Coronary artery (tissue), 2 donors: Measurements from ENCODE around the gene SHLD1.

ENCODE experiments used
- DNase-seq: peaks from one replicate; pipeline ENCODE4 v3.0.0-alpha.2; 2017; ENCODE audit warnings: low spot score
- H3K27ac ChIP-seq, 2 donors: fragments of 200-600 bp; sonication (generic); one replicate each; pipeline ENCODE4 v1.5.1; 2016 to 2019
- H3K4me3 ChIP-seq: fragments of 200-600 bp; sonication (generic); 2 replicates; pipeline ENCODE4 v1.5.1; 2016; ENCODE audit warnings: mild to moderate bottlenecking, moderate library complexity
- TF ChIP-seq, protein P1 (sequence below): fragments of 200-600 bp; sonication (generic); IDR thresholded peaks from one replicate; pipeline ENCODE4 v1.5.1; 2019; ENCODE audit warnings: antibody characterized with exemption

Gene SHLD1

DNA sequence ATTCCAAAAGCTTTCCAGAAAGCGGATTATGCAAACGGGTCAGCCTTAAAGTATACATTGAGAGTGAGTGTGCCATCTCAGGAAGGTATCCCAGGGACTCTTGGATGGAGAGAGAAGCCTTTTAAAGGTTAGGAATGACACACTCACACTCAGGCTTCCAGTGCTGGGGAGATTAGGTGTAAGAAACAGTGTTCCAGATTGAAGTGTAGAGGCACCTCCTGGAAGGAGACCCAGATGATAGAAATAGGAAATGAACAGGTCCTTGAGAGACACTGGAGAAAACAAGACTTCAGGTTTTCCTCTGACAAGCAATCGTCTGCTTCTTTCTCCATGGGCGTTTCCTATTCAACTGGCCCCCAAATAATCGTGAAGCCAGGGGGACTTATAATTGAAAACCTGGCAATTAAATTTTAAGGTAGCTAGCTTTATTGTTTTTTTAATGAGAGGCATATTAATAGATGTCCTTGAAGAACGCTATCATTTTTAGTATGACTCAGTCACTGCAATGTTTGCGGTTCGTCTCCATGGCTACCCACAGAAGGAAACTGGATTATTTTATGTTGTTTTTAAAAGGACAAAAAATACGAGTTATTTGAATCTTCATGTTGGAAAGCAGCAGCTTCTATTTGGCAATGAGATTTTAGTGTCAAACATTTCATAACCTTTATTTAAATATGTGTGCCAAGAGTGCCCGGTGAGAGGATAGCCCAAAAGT is 114.8 kb downstream of the SHLD1 start:
- H3K4me3 ChIP-seq = no peak overlapping the region
- no peak overlapping the region for H3K27ac ChIP-seq
- TF ChIP-seq, protein P1, sequence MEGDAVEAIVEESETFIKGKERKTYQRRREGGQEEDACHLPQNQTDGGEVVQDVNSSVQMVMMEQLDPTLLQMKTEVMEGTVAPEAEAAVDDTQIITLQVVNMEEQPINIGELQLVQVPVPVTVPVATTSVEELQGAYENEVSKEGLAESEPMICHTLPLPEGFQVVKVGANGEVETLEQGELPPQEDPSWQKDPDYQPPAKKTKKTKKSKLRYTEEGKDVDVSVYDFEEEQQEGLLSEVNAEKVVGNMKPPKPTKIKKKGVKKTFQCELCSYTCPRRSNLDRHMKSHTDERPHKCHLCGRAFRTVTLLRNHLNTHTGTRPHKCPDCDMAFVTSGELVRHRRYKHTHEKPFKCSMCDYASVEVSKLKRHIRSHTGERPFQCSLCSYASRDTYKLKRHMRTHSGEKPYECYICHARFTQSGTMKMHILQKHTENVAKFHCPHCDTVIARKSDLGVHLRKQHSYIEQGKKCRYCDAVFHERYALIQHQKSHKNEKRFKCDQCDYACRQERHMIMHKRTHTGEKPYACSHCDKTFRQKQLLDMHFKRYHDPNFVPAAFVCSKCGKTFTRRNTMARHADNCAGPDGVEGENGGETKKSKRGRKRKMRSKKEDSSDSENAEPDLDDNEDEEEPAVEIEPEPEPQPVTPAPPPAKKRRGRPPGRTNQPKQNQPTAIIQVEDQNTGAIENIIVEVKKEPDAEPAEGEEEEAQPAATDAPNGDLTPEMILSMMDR = no peak
- no peak for DNase-seq

DNA sequence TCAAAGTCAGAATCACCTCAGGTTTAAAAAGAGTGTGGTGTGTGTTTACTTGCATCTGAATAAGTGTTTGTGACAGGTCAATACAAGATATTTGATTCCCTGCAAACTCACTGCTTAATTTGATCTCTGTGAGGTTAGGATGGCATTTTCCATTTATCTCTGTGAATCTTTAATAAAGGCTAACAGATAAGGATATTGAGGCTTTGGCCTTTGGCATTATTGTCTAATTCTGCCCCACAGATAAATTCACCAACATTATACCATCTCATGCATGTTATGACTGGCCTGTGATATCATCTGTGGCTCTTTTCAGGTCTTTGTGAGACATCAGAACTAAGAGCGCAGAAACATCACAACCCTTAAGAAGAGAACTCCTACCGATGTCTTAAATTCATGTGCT is 115.4 kb downstream of the SHLD1 start:
- H3K4me3 ChIP-seq = no peak overlapping the region
- TF ChIP-seq, protein P1 = no peak
- DNase-seq = no peak
- no peak overlapping the region for H3K27ac ChIP-seq

DNA sequence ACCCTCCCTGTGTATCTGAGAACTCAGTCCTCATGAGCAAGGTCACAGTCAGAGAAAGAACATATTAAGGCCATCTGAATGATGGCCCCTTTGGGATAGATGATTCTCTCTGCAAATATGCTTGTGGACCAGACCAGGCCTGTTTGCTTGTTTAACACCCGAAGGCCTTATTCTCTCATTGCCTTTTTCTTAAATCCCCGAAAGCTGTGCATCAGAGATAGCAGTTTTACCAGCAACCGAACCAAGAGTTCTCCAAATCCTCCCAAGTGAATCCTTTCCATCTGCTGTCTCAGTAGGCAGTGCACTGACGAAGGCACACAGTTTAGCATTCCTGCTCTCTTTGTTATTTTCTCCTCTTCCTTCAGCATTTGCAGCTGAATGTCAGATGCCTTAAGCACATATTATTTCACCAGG is 120.4 kb downstream of the SHLD1 start:
- DNase-seq = no peak
- H3K27ac ChIP-seq = no peak overlapping the region
- no peak overlapping the region for H3K4me3 ChIP-seq
- TF ChIP-seq, protein P1 = no peak

DNA sequence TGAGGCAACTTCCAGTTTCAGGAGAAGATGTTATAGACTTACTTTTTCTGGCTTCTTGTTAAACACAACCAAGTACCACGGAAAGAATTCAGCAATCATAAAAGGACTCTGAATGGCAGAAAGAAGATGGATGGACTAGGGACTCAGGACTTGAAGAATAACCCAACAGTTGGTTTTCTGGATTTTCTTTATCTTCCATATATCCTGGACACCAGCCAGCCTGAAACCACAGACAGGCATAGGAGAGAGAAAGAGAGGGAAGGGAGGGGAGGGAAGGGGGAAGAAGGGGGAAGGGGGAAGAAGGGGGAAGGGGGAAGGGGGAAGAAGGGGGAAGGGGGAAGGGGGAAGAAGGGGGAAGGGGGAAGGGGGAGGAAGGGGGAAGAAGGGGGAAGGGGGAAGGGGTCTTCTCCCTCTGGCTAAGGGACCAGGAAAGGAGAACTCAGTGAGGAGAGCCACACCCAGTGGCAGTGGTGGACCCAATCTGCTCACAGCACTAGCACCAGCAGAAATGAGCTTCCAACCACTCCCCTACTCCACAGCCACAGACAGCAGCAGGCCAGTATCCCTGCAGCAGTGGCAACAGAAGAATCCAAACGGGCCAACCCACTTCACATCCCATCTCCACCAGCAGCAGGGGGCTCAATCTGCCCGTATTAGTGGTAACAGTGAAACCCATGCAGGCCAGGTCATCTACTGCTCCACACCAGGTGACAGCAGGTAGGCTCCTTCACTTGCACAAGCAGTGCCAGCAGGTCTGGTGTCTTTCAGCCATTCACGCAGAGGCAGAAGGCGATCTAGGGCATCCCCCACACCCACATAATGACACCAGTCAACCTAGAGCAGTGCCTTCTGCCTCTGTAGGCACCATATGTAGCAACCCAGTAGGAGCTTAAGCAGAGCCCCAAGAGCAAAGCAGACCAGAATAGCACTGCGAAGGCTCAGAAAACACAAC is 121.5 kb downstream of the SHLD1 start:
- H3K27ac ChIP-seq = no peak overlapping the region
- no peak overlapping the region for H3K4me3 ChIP-seq
- TF ChIP-seq, protein P1 = no peak
- DNase-seq = no peak

DNA sequence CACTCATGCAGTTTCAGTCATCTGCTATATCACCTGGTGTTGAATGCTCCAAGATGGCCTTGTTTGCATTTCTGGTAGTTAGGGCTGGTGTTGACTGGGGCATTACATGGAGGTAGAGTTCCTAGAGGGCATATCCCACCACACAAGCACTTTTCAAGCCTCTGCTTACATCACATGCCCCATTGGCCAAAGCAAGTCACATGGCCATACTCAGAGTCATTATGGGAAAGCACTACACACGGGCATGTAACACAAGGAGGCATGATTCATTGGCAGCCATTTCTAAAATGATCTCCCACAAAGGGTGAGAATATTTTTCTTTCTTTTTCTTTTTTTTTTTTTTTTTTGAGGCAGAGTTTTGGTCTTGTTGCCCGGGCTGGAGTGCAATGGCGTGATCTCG is 126.9 kb downstream of the SHLD1 start:
- DNase-seq = no peak
- TF ChIP-seq, protein P1 = no peak
- Histone ChIP-seq H3K27ac (no peak overlapping the region), H3K4me3 (no peak overlapping the region)

DNA sequence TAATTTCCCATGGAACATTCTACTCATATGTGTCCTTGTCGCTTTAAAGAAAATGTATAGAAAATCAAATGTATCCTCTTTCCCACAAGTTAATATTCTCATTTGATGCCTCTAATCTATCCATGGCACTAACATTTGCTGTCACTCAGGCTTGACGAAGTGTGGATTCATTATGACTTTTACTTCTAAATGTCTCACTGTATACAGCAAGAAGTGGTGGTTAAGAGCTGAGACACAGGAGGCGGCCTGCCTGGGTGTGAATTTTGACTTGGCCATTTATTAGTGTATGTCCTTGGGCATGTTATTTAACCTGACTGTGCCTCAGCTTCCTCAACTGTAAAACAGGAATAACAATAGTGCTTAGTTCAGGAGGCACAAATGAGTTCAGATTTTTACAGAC is 130.1 kb downstream of the SHLD1 start:
- DNase-seq = no peak

More for the DNA sequence above, 130.1 kb downstream of the SHLD1 start:
- TF ChIP-seq, protein P1 = no peak
- H3K27ac ChIP-seq = no peak overlapping the region
- H3K4me3 ChIP-seq = no peak overlapping the region
